ENCODE data around the gene C1QTNF12. TPM values are rescaled to one million over a fixed set of nuclear protein-coding genes. Genes with fewer than 3 reads are reported as not detected.

Gene C1QTNF12
- total and polyA plus RNA-seq, 2 of the 8 experiments (the other 6 are each of a cell fraction or from before 2014, with no cell fraction given), result 2.1 to 3.7 TPM

DNA sequence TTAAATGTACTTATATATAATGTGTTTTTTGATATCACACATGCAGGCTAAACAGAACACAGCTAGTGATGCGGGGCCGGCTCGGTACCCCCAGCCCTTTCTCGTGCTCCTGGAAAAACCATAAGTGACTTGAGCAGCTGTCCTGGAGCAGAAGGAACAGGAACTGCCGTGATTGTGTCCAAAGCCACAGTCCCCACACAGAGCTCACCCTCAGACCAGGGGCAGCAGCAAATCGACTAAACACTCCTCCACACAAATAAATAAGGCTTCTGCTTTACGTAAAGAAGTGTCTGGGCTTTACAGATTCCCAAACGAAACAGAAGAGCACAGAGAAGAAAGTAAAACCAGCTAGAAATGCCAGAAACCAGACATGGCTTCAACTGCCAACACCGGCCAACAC lies 17.5 kb upstream of the C1QTNF12 start:
- 92% methylated on average over 9 of the region's 9 CpGs; no CpG with 5 or more reads in 1 of the 2 experiments for WGBS, 2 experiments (ENCODE audit: extremely low coverage in 1 of 2, insufficient coverage in 1 of 2, insufficient read length in 1 of 2, insufficient replicate concordance in 2 of 2, low coverage in 1 of 2, low lambda C conversion rate in 2 of 2, missing lambda C conversion rate in 1 of 2)
- ChIA-PET CTCF (ENCODE audit: partially characterized antibody) (interaction anchor here (0.6 to 2.7 kb wide), 13 partner anchors 9 to 401 kb away, joined by 3 to 11 read pairs (median 3); no protein-coding TSS in a partner anchor), POLR2A (ENCODE audit: partially characterized antibody) (interaction anchor here (1.5 kb wide), 1 partner anchor 74 kb away, joined by 3 read pairs; no protein-coding TSS in a partner anchor)
- DNase-seq (ENCODE audit: low read depth in 1 of 2, low spot score in 2 of 2), result no peak
- Histone ChIP-seq H3K18ac (ENCODE audit: extremely low read depth, low read length) (no peak overlapping the region), H2BK12ac (ENCODE audit: low read depth, low read length) (no peak overlapping the region), H3K27me3 (replicated peaks in 1 of 4; ENCODE audit: control insufficient read depth in 3 of 4, extremely low read depth in 1 of 4, insufficient read depth in 3 of 4, low read length in 3 of 4) (no peaks in the 10 kb centered on the region), H3K4me2 (ENCODE audit: insufficient read depth in 1 of 2, low read depth in 2 of 2, low read length in 2 of 2) (no peak overlapping the region), H4K20me1 (replicated peaks in 1 of 2; ENCODE audit: control insufficient read depth in 1 of 2, insufficient read depth in 2 of 2, low read length in 2 of 2) (peaks cover 12 to 38% of the 10 kb centered on the region in 2 experiments), H4K91ac (replicated peaks; ENCODE audit: insufficient read length, low read length) (no peak overlapping the region), H3K4ac (replicated peaks; ENCODE audit: insufficient read length, low read depth, low read length) (no peak overlapping the region), H3K79me2 (ENCODE audit: control insufficient read depth in 1 of 2, insufficient read depth in 2 of 2, low read length in 2 of 2) (peaks cover 0 to 15% of the 10 kb centered on the region in 2 experiments; a peak in 2 of 4 replicates), H3K23me2 (ENCODE audit: low read depth, low read length) (no peaks in the 10 kb centered on the region), H3K4me1 (replicated peaks in 1 of 4; ENCODE audit: control insufficient read depth in 3 of 4, insufficient read depth in 4 of 4, low read length in 3 of 4) (peaks cover 0 to 2% (median under 1%) of the 10 kb centered on the region in 4 experiments; a peak in 1 of 7 replicates), H3K4me3 (ENCODE audit: extremely low read depth in 1 of 4, insufficient read depth in 2 of 4, low read depth in 3 of 4, low read length in 4 of 4) (no peak overlapping the region), H2AFZ (ENCODE audit: low read length) (no peak overlapping the region), H2BK20ac (ENCODE audit: low read length) (no peak overlapping the region), H3K36me3 (ENCODE audit: control insufficient read depth in 2 of 4, insufficient read depth in 4 of 4, low read length in 3 of 4) (peaks cover 16 to 37% (median 23%) of the 10 kb centered on the region in 4 experiments), H3K27ac (ENCODE audit: low read depth, low read length) (no peak overlapping the region), H4K5ac (ENCODE audit: insufficient read length, low read depth, low read length) (no peak overlapping the region), H4K8ac (ENCODE audit: extremely low read depth, insufficient read depth, low read length) (no peak overlapping the region), H3K79me1 (ENCODE audit: low read depth, low read length) (peaks cover 20% of the 10 kb centered on the region), H3K56ac (replicated peaks; ENCODE audit: insufficient read length, low read depth, low read length) (no peak overlapping the region), H3K9me3 (ENCODE audit: insufficient read depth in 2 of 2, low read depth in 1 of 2, low read length in 1 of 2) (no peaks in the 10 kb centered on the region), H2BK15ac (ENCODE audit: low read length) (no peak overlapping the region), H2BK5ac (ENCODE audit: low read depth, low read length) (no peak overlapping the region), H2BK120ac (replicated peaks; ENCODE audit: low read depth, low read length) (no peak overlapping the region), H3K9ac (replicated peaks in 1 of 4; ENCODE audit: extremely low read depth in 1 of 4, low read depth in 3 of 4, low read length in 3 of 4) (no peak overlapping the region), H2AK5ac (ENCODE audit: low read depth, low read length) (no peak overlapping the region), H3K14ac (ENCODE audit: insufficient read length) (no peak overlapping the region), H3K23ac (ENCODE audit: insufficient read length) (no peak overlapping the region)
- FAIRE-seq, result no peak
- TF ChIP-seq RBBP5 (IDR thresholded peaks at IDR 0.05; ENCODE audit: borderline replicate concordance, low read depth, low read length) (no peak), EP300 (IDR thresholded peaks at IDR 0.05; ENCODE audit: borderline replicate concordance in 1 of 2, low read depth in 2 of 2, low read length in 2 of 2) (no peak), RFX5 (IDR thresholded peaks at IDR 0.05; ENCODE audit: borderline replicate concordance, low read depth, low read length) (no peak), TAF7 (optimal IDR thresholded peaks at IDR 0.05; ENCODE audit: borderline replicate concordance, low read depth, low read length) (no peak), TCF12 (IDR thresholded peaks at IDR 0.05; ENCODE audit: low read depth, low read length) (no peak), NRF1 (IDR thresholded peaks at IDR 0.05; ENCODE audit: low read depth, low read length) (no peak), KDM4A (IDR thresholded peaks at IDR 0.05; ENCODE audit: low read depth, low read length, severe bottlenecking) (no peak)
- TF ChIP-seq, protein P1, sequence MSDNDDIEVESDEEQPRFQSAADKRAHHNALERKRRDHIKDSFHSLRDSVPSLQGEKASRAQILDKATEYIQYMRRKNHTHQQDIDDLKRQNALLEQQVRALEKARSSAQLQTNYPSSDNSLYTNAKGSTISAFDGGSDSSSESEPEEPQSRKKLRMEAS (IDR thresholded peaks at IDR 0.05), result no peak
- TF ChIP-seq, protein P2, sequence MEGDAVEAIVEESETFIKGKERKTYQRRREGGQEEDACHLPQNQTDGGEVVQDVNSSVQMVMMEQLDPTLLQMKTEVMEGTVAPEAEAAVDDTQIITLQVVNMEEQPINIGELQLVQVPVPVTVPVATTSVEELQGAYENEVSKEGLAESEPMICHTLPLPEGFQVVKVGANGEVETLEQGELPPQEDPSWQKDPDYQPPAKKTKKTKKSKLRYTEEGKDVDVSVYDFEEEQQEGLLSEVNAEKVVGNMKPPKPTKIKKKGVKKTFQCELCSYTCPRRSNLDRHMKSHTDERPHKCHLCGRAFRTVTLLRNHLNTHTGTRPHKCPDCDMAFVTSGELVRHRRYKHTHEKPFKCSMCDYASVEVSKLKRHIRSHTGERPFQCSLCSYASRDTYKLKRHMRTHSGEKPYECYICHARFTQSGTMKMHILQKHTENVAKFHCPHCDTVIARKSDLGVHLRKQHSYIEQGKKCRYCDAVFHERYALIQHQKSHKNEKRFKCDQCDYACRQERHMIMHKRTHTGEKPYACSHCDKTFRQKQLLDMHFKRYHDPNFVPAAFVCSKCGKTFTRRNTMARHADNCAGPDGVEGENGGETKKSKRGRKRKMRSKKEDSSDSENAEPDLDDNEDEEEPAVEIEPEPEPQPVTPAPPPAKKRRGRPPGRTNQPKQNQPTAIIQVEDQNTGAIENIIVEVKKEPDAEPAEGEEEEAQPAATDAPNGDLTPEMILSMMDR (IDR thresholded peaks at IDR 0.05; ENCODE audit: control extremely low read depth in 1 of 3, insufficient read depth in 1 of 3, low read depth in 1 of 3, low read length in 3 of 3), result no peak
